CD14-positive monocyte (primary cell): Measurements from ENCODE around the gene EVC. TPM values are rescaled to one million over a fixed set of nuclear protein-coding genes. Genes with fewer than 3 reads are reported as not detected.

Experiments
- DNase-seq, 3 donors: peaks; one replicate each; pipeline ENCODE4 v3.0.0-alpha.2; 2011 to 2022
- H2AFZ ChIP-seq: 2 replicates; pipeline ENCODE4 v1.6.0; 2012; ENCODE audit warnings: mild to moderate bottlenecking, low read depth, low read length, inconsistent platforms; ENCODE audit not compliant: insufficient read depth, poor library complexity, severe bottlenecking
- H3K27ac ChIP-seq, 2 donors: 1 replicate in 1 of 2; 2 replicates in 1 of 2; pipeline ENCODE4 v1.5.1; 2012 to 2013; ENCODE audit warnings: low read length in 2 of 2, control low read depth in 1 of 2, inconsistent platforms in 1 of 2, low read depth in 1 of 2, mild to moderate bottlenecking in 1 of 2
- H3K27me3 ChIP-seq, 2 donors: one replicate each; pipeline versions ENCODE4 v1.6.0 to v1.6.1; 2011 to 2013; ENCODE audit warnings: low read length in 2 of 2; ENCODE audit not compliant: control insufficient read depth in 2 of 2, insufficient read depth in 2 of 2
- H3K36me3 ChIP-seq, 2 donors: replicated peaks in 1 of 2; 1 replicate in 1 of 2; 2 replicates in 1 of 2; pipeline versions ENCODE4 v1.5.1 to v1.6.1; 2012 to 2013; ENCODE audit warnings: low read length in 2 of 2, control low read depth in 1 of 2, inconsistent platforms in 1 of 2, mild to moderate bottlenecking in 1 of 2; ENCODE audit not compliant: insufficient read depth in 2 of 2, control insufficient read depth in 1 of 2
- H3K4me1 ChIP-seq, 2 donors: 1 replicate in 1 of 2; 2 replicates in 1 of 2; pipeline versions ENCODE4 v1.5.1 to v1.6.1; 2012 to 2013; ENCODE audit warnings: low read length in 2 of 2, control low read depth in 1 of 2, inconsistent platforms in 1 of 2, mild to moderate bottlenecking in 1 of 2, moderate library complexity in 1 of 2; ENCODE audit not compliant: insufficient read depth in 2 of 2, control insufficient read depth in 1 of 2
- H3K4me2 ChIP-seq: replicated peaks from 2 replicates; pipeline ENCODE3; 2012; ENCODE audit warnings: low read length, moderate library complexity, mild to moderate bottlenecking; ENCODE audit not compliant: poor library complexity, severe bottlenecking; ENCODE audit errors: extremely low read depth
- H3K4me3 ChIP-seq, 3 experiments: fragments of 200-600 bp in 1 of 3; sonication (generic) in 1 of 3; replicated peaks in 1 of 3; 1 replicate in 2 of 3; 2 replicates in 1 of 3; pipeline ENCODE4 v1.5.1; 2011 to 2013; ENCODE audit warnings: low read length in 3 of 3, mild to moderate bottlenecking in 3 of 3, control low read depth in 2 of 3, low read depth in 2 of 3, inconsistent platforms in 1 of 3, moderate library complexity in 1 of 3
- H3K79me2 ChIP-seq: 2 replicates; pipeline ENCODE4 v1.6.0; 2012; ENCODE audit warnings: mild to moderate bottlenecking, control low read depth, inconsistent platforms, low read length, moderate library complexity; ENCODE audit not compliant: insufficient read depth
- H3K9ac ChIP-seq: 2 replicates; pipeline ENCODE4 v1.6.0; 2017; ENCODE audit warnings: low read length, mild to moderate bottlenecking; ENCODE audit not compliant: insufficient read depth, poor library complexity, severe bottlenecking
- H3K9me3 ChIP-seq, 2 donors: replicated peaks in 1 of 2; 1 replicate in 1 of 2; 2 replicates in 1 of 2; pipeline versions ENCODE4 v1.5.1 to v1.6.1; 2012 to 2013; ENCODE audit warnings: low read length in 2 of 2, control low read depth in 1 of 2; ENCODE audit not compliant: control insufficient read depth in 1 of 2, insufficient read depth in 1 of 2
- H4K20me1 ChIP-seq: 2 replicates; pipeline ENCODE4 v1.6.0; 2012; ENCODE audit warnings: mild to moderate bottlenecking, low read length, control low read depth, moderate library complexity; ENCODE audit not compliant: insufficient read depth
- H3K27ac Mint-ChIP-seq, 7 donors: one replicate each; pipeline ENCODE4 v1.8.0; 2020; ENCODE audit warnings: mild to moderate bottlenecking in 7 of 7, mixed read lengths in 7 of 7, moderate library complexity in 6 of 7, inconsistent platforms in 2 of 7
- H3K27me3 Mint-ChIP-seq, 3 donors: one replicate each; pipeline ENCODE4 v1.8.0; 2021 to 2022; ENCODE audit warnings: low read depth in 3 of 3, mild to moderate bottlenecking in 3 of 3, mixed read lengths in 3 of 3, moderate library complexity in 3 of 3, inconsistent platforms in 1 of 3
- H3K36me3 Mint-ChIP-seq, 2 donors: one replicate each; pipeline ENCODE4 v1.8.0; 2020; ENCODE audit warnings: mixed read lengths in 2 of 2, inconsistent platforms in 1 of 2, mild to moderate bottlenecking in 1 of 2
- H3K4me1 Mint-ChIP-seq: one replicate; pipeline ENCODE4 v1.8.0; 2020; ENCODE audit warnings: mild to moderate bottlenecking, mixed read lengths
- H3K4me3 Mint-ChIP-seq, 2 donors: one replicate each; pipeline ENCODE4 v1.8.0; 2020; ENCODE audit warnings: mild to moderate bottlenecking in 2 of 2, mixed read lengths in 2 of 2, moderate library complexity in 1 of 2
- H3K9me3 Mint-ChIP-seq, 7 donors: one replicate each; pipeline ENCODE4 v1.8.0; 2020 to 2022; ENCODE audit warnings: mixed read lengths in 7 of 7, mild to moderate bottlenecking in 6 of 7, moderate library complexity in 6 of 7, inconsistent platforms in 2 of 7
- WGBS: methylation state at CpG from one replicate; pipeline ENCODE4 v1.1.5; 2013; ENCODE audit warnings: missing lambda C conversion rate; ENCODE audit not compliant: insufficient coverage; 5-methylcytosine and 5-hydroxymethylcytosine counted together
- intact Hi-C, 2 donors: fragments of 100-400 bp; cut with micrococcal nuclease; formaldehyde crosslinking; loops; one replicate each; pipeline versions ENCODE4 v1.15.0 to v1.15.1; 2023
- polyA plus RNA-seq, 3 donors: library from polyadenylated mRNA; depleted of rRNA in 1 of 3; unstranded in 2 of 3; stranded (reverse) in 1 of 3; fragments of 300-500 nt in 2 of 3; fragments of >200 nt in 1 of 3; fragmentation: Illumina TruSeq in 2 of 3; gene quantifications; 1 replicate in 2 of 3; 2 replicates in 1 of 3; pipeline ENCODE4 v1.2.3, GENCODE V29; 2012 to 2021
- TF ChIP-seq, protein P1 (sequence below): fragments of 200-600 bp; IDR thresholded peaks from one replicate; pipeline ENCODE4 v1.8.0; 2022; ENCODE audit warnings: antibody characterized with exemption, mild to moderate bottlenecking

Gene EVC
- polyA plus RNA-seq, 3 donors = 0.36 TPM; not detected in 2

DNA sequence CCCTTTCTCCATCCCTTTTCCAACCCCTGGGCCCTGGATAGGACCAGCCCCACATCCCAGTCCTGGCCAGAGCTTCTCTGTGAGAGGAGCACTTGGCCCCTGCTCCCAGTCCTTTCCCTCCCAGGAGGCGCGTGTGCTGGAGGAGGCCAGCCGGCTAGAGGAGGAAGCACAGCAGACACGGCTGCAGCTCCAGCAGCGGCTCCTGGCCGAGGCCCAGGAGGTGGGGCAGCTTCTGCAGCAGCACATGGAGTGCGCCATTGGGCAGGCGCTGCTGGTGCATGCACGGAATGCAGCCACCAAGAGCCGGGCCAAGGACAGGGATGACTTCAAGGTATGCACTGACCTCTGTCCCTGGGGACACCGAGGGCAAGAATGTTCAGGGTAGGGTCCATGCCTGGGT lies 87.5 kb downstream of the EVC start:
- no peak for DNase-seq
- H3K27ac Mint-ChIP-seq = peak overlapping the region in 1 of 7 donors; percentile 25
- TF ChIP-seq, protein P1, sequence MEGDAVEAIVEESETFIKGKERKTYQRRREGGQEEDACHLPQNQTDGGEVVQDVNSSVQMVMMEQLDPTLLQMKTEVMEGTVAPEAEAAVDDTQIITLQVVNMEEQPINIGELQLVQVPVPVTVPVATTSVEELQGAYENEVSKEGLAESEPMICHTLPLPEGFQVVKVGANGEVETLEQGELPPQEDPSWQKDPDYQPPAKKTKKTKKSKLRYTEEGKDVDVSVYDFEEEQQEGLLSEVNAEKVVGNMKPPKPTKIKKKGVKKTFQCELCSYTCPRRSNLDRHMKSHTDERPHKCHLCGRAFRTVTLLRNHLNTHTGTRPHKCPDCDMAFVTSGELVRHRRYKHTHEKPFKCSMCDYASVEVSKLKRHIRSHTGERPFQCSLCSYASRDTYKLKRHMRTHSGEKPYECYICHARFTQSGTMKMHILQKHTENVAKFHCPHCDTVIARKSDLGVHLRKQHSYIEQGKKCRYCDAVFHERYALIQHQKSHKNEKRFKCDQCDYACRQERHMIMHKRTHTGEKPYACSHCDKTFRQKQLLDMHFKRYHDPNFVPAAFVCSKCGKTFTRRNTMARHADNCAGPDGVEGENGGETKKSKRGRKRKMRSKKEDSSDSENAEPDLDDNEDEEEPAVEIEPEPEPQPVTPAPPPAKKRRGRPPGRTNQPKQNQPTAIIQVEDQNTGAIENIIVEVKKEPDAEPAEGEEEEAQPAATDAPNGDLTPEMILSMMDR = no peak
- intact Hi-C loops = no loop called here
- Histone ChIP-seq H3K27ac (no peak overlapping the region), H3K27me3 (no peaks in the 10 kb centered on the region), H2AFZ (no peak overlapping the region), H3K9ac (no peak overlapping the region), H3K79me2 (no peaks in the 10 kb centered on the region), H3K36me3 (no peaks in the 10 kb centered on the region), H4K20me1 (no peaks in the 10 kb centered on the region), H3K4me2 (no peak overlapping the region), H3K4me1 (no peaks in the 10 kb centered on the region), H3K9me3 (no peaks in the 10 kb centered on the region), H3K4me3 (no peak overlapping the region)
- no peaks in the 10 kb centered on the region for H3K36me3 Mint-ChIP-seq
- peaks cover 0 to 3% (median 0%) of the 10 kb centered on the region in 7 donors for H3K9me3 Mint-ChIP-seq
- no peaks in the 10 kb centered on the region for H3K4me1 Mint-ChIP-seq
- no peak overlapping the region for H3K4me3 Mint-ChIP-seq
- H3K27me3 Mint-ChIP-seq = peaks cover 0 to 3% (median 0%) of the 10 kb centered on the region in 3 donors
- 82% methylated on average over 10 of the region's 11 CpGs for WGBS

DNA sequence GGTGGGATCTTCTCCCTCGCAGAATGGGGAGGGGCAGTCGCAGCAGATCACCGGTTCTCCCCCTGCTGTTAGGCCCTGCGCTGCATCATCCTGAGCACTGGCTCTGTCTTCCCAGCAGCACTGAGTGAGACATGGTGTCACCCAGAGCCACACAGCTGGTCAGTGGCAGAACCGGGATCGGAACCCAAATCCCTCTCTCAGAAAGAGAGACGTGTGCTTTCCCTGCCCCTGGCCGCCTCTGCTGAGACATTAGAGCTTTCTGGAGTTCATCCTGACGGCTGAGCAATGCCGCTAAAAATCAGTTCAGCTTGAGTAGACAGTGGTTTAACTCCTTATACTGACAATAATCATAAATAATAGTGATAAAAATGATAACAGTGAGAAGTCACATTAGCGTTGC lies 87.9 kb downstream of the EVC start:
- no peaks in the 10 kb centered on the region for H3K4me1 ChIP-seq
- no peaks in the 10 kb centered on the region for H3K36me3 Mint-ChIP-seq
- H3K4me1 Mint-ChIP-seq = no peaks in the 10 kb centered on the region
- H3K27ac ChIP-seq = no peak overlapping the region
- no peaks in the 10 kb centered on the region for H3K79me2 ChIP-seq
- no peak overlapping the region for H3K9ac ChIP-seq
- H3K4me3 Mint-ChIP-seq = no peak overlapping the region
- no peaks in the 10 kb centered on the region for H3K27me3 ChIP-seq
- no peak overlapping the region for H3K4me2 ChIP-seq
- intact Hi-C loops = no loop called here
- no peak overlapping the region for H3K4me3 ChIP-seq
- H3K9me3 Mint-ChIP-seq = peaks cover 0 to 3% (median 0%) of the 10 kb centered on the region in 7 donors
- no peak overlapping the region for H2AFZ ChIP-seq
- H4K20me1 ChIP-seq = no peaks in the 10 kb centered on the region
- H3K27ac Mint-ChIP-seq = no peak overlapping the region
- H3K27me3 Mint-ChIP-seq = peaks cover 0 to 3% (median 0%) of the 10 kb centered on the region in 3 donors
- 88% methylated on average over 6 of the region's 11 CpGs for WGBS
- no peak for DNase-seq
- H3K9me3 ChIP-seq = no peaks in the 10 kb centered on the region
- TF ChIP-seq, protein P1 = no peak
- no peaks in the 10 kb centered on the region for H3K36me3 ChIP-seq
